ENCODE measurements around the gene RBM24.
"Not testable (repeated sequence)": the region's sequence is repeated elsewhere in the genome, so short reads cannot be mapped to it uniquely, and the experiment has no call there.

Gene RBM24

GRCh38 chr6:17299750-17300149, 18.6 kb downstream of the RBM24 start:
- no peak for TF ChIP-seq CTCF (IDR thresholded peaks at IDR 0.05; ENCODE audit: low read depth, low read length)
- H3K36me3 ChIP-seq = no peaks in the 10 kb centered on the region
- no peaks in the 10 kb centered on the region for H3K27me3 ChIP-seq (ENCODE audit: insufficient read depth, low read depth, severe bottlenecking)
- DNase-seq = no peak
- H3K9me3 ChIP-seq (ENCODE audit: severe bottlenecking) = no peaks in the 10 kb centered on the region
- H3K4me3 ChIP-seq (ENCODE audit: low read depth, low read length) = no peak overlapping the region
- H3K27ac ChIP-seq = no peak overlapping the region

DNA sequence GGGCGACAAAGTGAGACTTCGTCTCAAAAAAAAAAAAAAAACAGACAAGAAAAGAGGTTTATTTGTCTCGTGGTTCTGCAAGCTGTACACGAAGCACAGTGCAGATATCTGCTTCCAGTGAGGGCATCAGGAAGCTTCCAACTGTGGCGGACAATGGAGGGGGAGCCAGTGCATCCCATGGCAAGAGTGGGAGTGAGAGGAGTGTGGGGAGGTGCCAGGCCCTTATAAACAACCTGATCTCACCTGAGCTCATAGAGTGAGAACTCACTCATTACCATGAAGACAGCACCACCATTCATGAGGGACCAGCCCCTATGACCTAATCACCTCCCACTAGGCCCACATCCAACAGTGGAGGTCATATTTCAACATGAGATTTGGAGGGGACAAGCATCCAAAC, 19.5 kb downstream of the RBM24 start:
- DNase-seq = no peak
- H3K4me3 ChIP-seq (ENCODE audit: low read depth, low read length) = no peak overlapping the region
- no peak for TF ChIP-seq CTCF (IDR thresholded peaks at IDR 0.05; ENCODE audit: low read depth, low read length)
- H3K27ac ChIP-seq = no peak overlapping the region
- H3K36me3 ChIP-seq = no peaks in the 10 kb centered on the region
- H3K9me3 ChIP-seq (ENCODE audit: severe bottlenecking) = no peaks in the 10 kb centered on the region
- H3K27me3 ChIP-seq (ENCODE audit: insufficient read depth, low read depth, severe bottlenecking) = no peaks in the 10 kb centered on the region

DNA sequence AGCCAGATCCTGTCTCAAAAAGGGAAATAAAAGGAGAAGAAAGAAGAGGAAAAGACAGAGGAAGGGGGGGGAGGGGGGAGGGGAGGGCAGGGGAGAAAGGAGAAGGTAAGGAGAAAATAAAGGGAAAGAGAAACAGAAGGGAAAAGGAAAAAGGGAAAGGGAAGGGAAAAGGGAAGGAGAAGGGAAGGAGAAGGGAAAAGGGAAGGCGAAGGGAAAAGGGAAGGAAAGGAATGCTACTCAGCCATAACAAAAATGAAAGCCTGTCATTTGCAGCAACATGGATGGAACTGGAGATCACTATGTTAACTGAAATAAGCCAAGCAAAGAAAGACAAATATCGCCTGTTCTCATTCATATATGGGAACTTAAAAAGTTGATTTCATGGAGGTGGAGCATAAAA, 22.3 kb downstream of the RBM24 start:
- TF ChIP-seq CTCF (IDR thresholded peaks at IDR 0.05; ENCODE audit: low read depth, low read length) = no peak

GRCh38 chr6:17305219-17306001, 24.2 kb downstream of the RBM24 start:
- no peaks in the 10 kb centered on the region for H3K9me3 ChIP-seq (ENCODE audit: severe bottlenecking)
- H3K27me3 ChIP-seq (ENCODE audit: insufficient read depth, low read depth, severe bottlenecking) = no peaks in the 10 kb centered on the region
- H3K36me3 ChIP-seq = no peaks in the 10 kb centered on the region
- H3K4me3 ChIP-seq (ENCODE audit: low read depth, low read length) = no peak overlapping the region
- peak; percentile 49 for DNase-seq
- no peak for TF ChIP-seq CTCF (IDR thresholded peaks at IDR 0.05; ENCODE audit: low read depth, low read length)
- no peak overlapping the region for H3K27ac ChIP-seq

More for the DNA sequence above, 22.3 kb downstream of the RBM24 start:
- Histone ChIP-seq H3K27ac (no peak overlapping the region), H3K27me3 (ENCODE audit: insufficient read depth, low read depth, severe bottlenecking) (no peaks in the 10 kb centered on the region), H3K36me3 (no peaks in the 10 kb centered on the region), H3K4me3 (ENCODE audit: low read depth, low read length) (no peak overlapping the region), H3K9me3 (ENCODE audit: severe bottlenecking) (no peaks in the 10 kb centered on the region)
- DNase-seq = no peak

DNA sequence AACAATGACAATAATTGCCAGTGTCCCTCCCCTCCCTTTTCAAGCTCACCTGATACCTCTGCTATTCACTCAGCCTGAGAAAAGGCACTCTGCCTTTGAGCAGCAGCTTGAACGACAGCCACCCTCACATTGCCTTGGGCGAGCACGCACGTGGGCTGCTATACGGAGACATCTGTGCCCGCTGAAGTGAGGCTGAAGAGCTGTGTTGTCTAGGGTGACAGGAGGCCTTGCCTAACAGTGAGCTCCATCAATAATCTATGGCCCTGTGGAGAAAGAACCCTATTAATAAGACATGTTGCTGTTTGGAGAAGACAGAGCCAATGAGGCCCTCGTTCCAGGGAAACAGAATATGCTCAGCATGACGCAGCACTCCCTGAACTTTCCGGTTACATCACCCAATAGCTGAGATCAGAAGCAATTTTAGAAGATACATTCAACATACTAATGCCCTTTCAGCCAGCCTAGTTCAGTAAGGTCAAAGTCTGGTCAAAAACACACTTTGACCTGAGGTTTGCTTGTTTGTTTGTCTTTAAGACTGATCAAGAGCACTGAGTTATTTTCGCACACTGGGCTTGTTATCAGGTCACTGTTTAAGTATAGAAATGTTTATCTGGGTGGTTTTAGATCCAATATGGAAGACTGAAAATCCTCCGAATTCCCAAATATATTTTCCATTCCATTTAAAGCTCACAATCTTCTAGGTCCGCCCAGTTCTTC, 30.6 kb downstream of the RBM24 start:
- DNase-seq = peak; percentile 24
- Histone ChIP-seq H3K36me3 (no peaks in the 10 kb centered on the region), H3K27me3 (ENCODE audit: insufficient read depth, low read depth, severe bottlenecking) (no peaks in the 10 kb centered on the region), H3K9me3 (ENCODE audit: severe bottlenecking) (no peaks in the 10 kb centered on the region), H3K27ac (no peak overlapping the region), H3K4me3 (ENCODE audit: low read depth, low read length) (no peak overlapping the region)
- no peak for TF ChIP-seq CTCF (IDR thresholded peaks at IDR 0.05; ENCODE audit: low read depth, low read length)

DNA sequence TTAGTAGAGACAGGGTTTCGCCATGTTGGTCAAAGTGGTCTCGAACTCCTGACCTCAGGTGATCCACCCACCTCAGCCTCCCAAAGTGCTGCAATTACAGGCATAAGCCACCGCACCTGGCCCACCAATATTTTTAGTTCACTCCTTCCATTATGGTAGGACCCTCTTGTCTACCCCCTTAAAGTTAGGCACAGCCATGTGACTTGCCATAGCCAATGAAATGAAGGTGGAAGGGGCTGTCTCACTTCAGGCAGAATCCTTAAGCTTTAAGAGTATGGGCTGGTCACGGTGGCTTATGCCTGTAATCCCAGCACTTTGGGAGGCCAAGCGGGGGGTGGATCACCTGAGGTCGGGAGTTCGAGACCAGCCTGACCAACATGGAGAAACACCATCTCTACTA, 32.1 kb downstream of the RBM24 start:
- not testable (repeated sequence) for H3K9me3 ChIP-seq (ENCODE audit: severe bottlenecking); DNase-seq; H3K36me3 ChIP-seq; H3K4me3 ChIP-seq (ENCODE audit: low read depth, low read length); H3K27me3 ChIP-seq (ENCODE audit: insufficient read depth, low read depth, severe bottlenecking); H3K27ac ChIP-seq
